HG03354 (cell line): Measurements from ENCODE around the gene USP2.

Experiments
- ATAC-seq: cut with Tn5 transposase; IDR thresholded peaks from one replicate; pipeline ENCODE4 v1.9.1; 2021; ENCODE audit warnings: mild to moderate bottlenecking; ENCODE audit not compliant: unreplicated experiment, poor library complexity, severe bottlenecking

The USP2 gene

GRCh38 chr11:119367661-119368120 is 13.8 kb downstream of the USP2 start:
- ATAC-seq, result no peak

- ATAC-seq, result no peak
Measured at GRCh38 chr11:119366690-119367620, 14.5 kb downstream of the USP2 start.

- ATAC-seq, result no peak
Measured at GRCh38 chr11:119365071-119365591, 16.4 kb downstream of the USP2 start.

GRCh38 chr11:119363851-119364590 is 17.5 kb downstream of the USP2 start:
- no peak for ATAC-seq

- no peak for ATAC-seq
Measured at GRCh38 chr11:119363081-119363850, 18.2 kb downstream of the USP2 start.

- no peak for ATAC-seq
Measured at GRCh38 chr11:119362741-119363080, 18.8 kb downstream of the USP2 start.

GRCh38 chr11:119361941-119362725 is 19.4 kb downstream of the USP2 start:
- no peak for ATAC-seq

GRCh38 chr11:119361056-119361787 is 20.3 kb downstream of the USP2 start:
- ATAC-seq, result no peak

GRCh38 chr11:119359365-119360214 is 21.9 kb downstream of the USP2 start:
- ATAC-seq, result no peak

GRCh38 chr11:119357074-119357473 is 24.4 kb downstream of the USP2 start:
- ATAC-seq, result no peak

- peak; percentile 85 for ATAC-seq
Measured at GRCh38 chr11:119356349-119357031, 25.0 kb downstream of the USP2 start.

GRCh38 chr11:119355091-119355843 is 26.2 kb downstream of the USP2 start:
- ATAC-seq, result no peak

GRCh38 chr11:119352857-119353260 is 28.6 kb downstream of the USP2 start:
- no peak for ATAC-seq

- no peak for ATAC-seq
Measured at GRCh38 chr11:119351232-119351631, 30.3 kb downstream of the USP2 start.

GRCh38 chr11:119350302-119350701 is 31.2 kb downstream of the USP2 start:
- no peak for ATAC-seq

- no peak for ATAC-seq
Measured at GRCh38 chr11:119347940-119348605, 33.4 kb downstream of the USP2 start.
